Sciatic nerve (tissue), 1 donor: ENCODE measurements around the gene SPP2. TPM values are rescaled to one million over a fixed set of nuclear protein-coding genes. Genes with fewer than 3 reads are reported as not detected.

Source experiments
- total RNA-seq: library from RNA; stranded (reverse); fragmentation: NEBNext Ultra II Directional; extraction: Animal tissue kit (Norgen Biotek cat#: 25700); gene quantifications from one replicate; pipeline ENCODE4 v1.2.1, GENCODE V29; 2021
- donor health status: DM: no; HTN: no; CAD: no.

SPP2 gene
- total RNA-seq, 1 donor from 2014 or later = not detected

Other genes with a start within 250 kb of the SPP2 start
- 0.71 TPM for gene HJURP, start 196.2 kb upstream of the SPP2 start, total RNA-seq
- not detected for gene TRPM8, start 133.3 kb upstream of the SPP2 start, total RNA-seq